ENCODE results near the gene ITGA2.
"Not testable (repeated sequence)": the region's sequence is repeated elsewhere in the genome, so short reads cannot be mapped to it uniquely, and the experiment has no call there.

The ITGA2 gene

DNA sequence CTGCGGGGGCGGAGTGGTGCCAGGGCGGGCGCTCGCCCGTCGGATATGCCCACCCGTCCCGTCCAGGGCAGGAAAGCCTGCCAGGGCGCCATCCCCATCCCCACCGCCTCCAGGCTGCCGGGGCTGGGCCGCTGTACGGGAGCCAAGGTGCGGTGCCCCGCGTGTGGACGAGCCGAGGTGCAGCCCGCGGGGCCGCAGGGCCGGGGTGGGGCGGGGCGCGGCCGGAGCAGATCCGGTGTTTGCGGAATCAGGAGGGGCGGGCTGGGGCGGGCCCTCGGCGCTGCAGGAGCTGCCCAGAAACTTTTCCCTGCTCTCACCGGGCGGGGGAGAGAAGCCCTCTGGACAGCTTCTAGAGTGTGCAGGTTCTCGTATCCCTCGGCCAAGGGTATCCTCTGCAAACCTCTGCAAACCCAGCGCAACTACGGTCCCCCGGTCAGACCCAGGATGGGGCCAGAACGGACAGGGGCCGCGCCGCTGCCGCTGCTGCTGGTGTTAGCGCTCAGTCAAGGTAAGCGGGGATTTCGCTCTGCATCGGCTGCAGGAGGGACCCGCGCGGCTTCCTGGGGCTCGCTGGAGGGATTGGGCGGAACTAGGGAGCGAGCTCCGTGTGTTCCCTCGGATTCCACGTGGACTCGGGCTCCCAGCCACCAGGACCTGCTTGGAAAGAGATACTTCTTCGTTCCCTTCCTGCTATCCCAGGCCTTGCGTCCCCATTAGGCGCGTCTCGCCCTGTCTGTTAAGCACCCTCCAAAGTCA lies at the start of gene ITGA2:
Gene ITGA2 (plus strand): TSS at position 328 of the 756 bp plus-strand sequence. CDS start 117 bp downstream, at position 445.
- peak; percentile 35 for DNase-seq (ENCODE audit: low spot score)

DNA sequence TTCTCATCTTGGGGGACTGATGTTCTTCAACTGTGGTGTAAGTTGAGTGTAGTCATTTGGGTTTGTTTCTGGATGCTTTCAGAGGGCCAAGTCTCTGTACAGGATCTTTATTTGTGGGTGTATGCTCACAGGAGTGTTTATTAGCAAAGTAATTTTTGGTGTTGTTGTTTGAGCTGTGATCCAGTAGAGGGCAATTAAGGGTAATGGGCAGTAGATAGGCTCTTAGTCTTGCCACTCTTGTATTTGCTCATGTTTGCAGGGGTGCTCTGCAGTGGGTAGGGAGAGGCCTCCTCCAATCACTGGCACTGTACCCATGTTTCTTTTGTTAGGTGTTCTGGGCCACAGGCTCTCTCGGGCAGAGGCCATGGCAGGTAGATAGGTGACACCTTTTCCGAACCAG lies 45.9 kb upstream of the ITGA2 start:
- DNase-seq (ENCODE audit: low spot score) = no peak

DNA sequence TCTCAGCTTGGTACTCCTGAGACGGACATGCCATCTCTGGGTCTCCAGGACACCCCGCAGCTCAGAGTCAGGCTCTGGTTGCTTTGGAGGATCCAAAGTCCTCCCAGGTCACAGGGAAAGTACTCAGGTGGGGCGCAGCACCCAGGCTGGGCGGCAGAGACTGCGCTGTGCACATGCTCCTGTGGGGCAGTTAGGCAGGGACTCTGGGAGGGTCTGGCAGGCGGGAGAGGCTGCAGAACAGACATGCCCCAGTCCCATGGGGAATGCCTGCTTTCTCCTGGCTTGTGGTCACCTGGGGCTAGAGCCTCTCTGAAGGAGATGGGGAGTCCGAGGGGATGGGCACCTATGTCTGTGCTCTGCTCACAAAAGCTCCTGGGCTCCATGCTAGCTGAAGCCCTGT lies 45.3 kb upstream of the ITGA2 start:
- no peak for DNase-seq (ENCODE audit: low spot score)

DNA sequence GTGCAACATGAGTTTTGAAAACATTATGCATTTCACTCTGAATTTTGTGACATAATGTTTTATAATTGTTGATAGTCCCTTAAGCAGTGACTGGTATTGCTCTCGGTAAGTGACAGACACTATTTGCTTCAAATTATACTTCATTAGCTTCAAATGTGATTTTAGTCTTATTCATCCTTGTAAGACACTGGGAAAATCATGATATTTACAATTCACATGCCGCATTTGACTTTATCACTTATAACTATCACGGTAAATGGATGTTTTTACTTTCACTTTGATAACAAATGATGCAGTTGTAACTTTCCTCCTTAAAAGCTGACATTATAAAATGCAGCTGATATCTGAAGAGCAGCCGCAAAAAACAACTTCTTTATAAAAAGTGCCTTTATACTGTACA lies 44.1 kb upstream of the ITGA2 start:
- no peak for DNase-seq (ENCODE audit: low spot score)

DNA sequence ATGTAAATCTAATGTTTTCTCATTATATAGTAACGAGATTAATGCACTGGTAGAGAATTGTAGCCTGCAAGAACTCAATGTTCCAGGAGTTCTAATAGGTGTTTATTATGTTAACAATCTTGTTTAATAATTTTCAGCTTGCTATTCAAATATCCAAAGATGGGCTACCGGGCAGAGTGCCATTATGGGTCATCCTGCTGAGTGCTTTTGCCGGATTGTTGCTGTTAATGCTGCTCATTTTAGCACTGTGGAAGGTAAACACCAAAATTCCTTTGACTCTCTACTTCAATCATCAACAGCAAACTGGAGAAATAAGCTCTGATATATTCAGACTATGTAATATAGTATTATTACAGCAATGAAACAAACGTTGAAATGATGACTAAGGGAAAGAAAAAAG lies 41.9 kb upstream of the ITGA2 start:
- DNase-seq (ENCODE audit: low spot score) = no peak

DNA sequence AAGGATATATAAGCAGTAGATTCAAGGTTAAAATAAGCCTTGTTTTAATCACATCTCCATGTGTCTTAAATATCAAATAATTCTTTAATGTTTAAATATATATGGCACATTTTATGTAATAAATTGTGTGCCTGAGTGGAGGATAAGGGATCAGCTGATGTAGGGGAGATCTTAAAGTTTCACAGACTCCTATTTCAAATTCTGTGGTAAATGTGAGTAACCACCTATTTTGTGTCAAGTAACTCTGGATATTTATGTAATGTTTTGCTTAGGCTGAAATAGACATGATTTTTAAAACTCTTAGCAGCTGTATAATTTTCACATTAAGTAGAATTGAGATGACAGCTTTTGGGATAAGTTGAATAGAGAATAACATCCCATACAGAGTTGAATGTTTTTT lies 41.3 kb upstream of the ITGA2 start:
- DNase-seq (ENCODE audit: low spot score) = no peak

DNA sequence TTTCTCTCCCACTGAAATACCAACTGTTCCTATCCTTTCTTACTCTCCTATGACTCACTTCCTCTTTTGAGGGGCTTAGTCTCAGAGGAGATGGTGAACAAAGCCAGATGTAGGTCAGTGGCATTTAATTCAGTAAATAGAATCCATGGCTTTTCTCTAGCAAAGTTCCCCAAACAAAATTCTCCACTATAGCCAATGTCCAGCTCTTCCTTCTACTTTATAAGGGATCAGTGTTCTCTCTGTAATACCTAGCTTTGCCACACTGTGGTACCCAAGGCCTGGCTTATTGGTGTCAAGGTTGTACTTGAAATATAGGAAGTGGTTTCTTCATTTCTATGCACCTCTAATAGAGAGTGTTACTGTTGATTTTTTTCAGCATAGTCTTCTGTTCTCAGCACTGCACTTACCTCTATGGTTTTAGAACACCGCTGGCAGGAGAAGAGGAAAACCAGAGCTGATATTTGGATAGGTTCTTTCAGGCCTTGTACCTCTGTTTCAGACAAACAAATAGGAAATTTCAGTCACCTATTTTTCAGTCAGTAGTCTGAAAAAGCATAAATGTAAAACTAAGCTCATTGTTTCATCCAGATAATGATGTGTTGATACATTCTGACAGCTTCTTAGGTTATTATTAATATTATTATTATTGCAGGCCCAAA lies 40.6 kb upstream of the ITGA2 start:
- peak; percentile 86 for DNase-seq (ENCODE audit: low spot score)

DNA sequence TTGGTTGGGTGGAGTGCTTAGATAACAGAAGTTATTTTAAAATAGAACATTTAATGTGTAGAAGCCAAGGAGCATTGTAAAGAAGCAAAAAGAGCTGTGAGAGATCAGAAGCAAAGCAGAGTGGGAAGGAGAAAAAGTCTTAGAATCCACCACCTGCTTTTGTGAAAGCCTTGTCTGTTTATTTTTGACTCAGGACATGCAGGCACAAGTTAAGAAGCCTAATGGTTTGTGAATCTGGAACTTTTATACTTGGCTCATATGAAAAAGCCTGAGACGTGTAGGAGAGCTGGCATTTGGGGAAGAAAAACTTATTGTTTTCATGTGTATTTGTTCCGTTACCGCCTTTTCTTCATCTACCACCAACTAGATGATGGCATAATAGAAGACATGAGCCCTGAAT lies 38.5 kb upstream of the ITGA2 start:
- DNase-seq (ENCODE audit: low spot score) = no peak

DNA sequence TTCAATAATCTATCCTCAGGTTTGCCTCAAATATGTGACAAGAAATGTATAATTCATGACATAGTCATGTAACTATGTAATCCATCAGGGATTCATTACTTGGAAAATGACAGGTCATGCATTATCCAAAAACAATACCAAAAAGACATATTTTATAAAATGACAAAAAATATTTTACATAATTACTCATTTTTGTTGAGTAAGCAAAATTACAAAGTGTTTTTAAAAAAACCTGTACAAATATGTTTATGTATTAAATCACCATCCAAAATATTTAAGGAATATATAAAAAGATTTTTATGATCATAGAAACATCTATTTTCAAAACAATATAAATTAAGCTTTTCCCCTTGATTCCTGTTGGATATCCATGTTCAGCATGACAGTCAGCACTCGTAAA lies 36.7 kb upstream of the ITGA2 start:
- DNase-seq (ENCODE audit: low spot score) = no peak

DNA sequence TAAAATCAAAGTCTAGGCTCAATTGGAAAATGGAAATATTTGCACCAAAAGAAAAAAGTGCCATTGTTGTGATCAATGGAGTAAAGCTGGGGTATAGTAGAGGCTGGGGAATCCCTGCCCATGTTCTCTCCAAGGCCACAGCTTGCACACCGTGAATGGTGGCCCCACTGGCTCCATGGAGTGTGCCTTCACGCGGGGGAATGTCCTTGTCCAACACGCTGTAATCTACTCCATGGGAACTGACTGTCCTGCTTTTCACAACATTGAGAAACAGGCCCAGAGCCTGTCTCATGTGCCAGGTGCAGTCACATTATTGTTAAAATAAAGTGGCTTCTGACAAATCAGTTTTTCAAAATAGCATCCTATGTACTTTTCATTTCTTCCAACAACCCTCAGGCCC lies 33.1 kb upstream of the ITGA2 start:
- no peak for DNase-seq (ENCODE audit: low spot score)

DNA sequence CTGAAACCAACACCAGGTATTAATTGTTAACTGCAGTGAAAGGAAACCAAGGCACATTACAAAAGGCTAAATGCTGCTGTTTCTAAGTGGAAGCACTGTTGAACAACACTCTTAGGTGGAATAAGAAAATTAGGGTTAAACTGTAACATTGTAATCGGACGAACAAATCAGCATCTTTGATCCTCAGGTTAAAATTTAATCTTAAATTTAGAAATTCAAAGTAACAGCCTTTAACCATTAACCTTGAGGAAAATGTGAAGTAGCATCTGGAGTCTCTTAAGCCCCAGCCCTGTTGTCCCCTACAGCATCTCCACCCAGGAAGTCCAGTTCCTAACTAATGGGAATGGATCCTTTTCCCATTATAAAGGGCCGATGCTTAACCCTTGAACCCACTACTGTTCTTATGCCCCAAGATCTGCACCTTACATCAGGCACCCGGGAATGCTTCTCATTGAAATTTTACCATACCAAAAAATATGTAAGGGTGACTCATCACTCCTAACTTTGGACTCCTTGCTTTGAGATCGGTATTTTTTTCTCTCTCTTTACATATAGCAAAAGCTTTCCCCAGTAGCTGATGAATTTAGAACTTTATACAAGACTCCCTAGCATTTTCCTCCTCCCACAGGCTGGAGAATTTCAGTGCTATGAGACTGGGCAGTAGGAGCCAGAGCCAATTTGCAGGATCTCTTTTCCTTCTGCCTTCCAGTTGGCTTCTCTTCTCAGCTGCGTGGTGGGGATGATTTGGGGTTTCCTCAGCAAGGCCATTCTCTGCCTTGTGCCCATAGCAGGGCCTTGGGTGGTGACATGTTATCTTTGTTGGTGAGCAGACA lies 32.0 kb upstream of the ITGA2 start:
- DNase-seq (ENCODE audit: low spot score) = no peak

DNA sequence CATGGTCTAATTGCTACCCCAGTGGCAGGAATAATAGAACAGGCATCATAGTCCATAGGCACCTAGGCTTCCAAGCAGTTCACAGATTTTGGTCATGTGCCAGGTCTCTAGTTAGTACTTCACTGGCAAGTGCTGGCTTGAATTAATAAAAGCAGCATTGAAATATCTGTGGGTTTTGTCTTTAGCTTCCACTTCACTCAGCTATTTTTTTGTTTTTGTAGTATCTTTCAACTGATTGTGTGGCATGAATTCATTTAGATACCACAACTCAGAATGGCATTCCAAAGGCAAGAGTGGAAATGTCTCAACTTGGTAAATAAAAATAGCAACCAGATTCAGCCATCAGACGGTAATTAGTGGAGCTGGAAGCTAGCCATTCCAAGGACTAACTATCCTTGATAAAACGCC lies 27.9 kb upstream of the ITGA2 start:
- no peak for DNase-seq (ENCODE audit: low spot score)

DNA sequence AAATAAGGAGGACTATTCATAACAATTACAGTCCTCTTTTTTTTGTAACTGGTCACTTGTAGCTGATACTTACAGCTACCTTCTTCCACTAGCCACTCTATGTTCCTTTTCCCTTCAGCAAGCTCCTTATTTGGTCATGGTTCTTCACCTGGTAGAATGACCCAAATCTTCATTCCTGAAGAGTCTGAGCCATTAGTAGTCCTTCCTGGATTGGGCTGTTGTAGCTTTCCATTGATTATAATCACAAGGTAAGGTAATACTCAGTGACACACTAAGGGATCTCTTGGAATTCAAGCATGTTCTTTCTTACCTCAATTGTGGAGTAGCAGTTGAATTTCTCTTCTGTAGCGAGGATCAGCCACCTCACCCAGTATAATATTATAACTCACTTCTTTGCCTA lies 25.5 kb upstream of the ITGA2 start:
- no peak for DNase-seq (ENCODE audit: low spot score)

DNA sequence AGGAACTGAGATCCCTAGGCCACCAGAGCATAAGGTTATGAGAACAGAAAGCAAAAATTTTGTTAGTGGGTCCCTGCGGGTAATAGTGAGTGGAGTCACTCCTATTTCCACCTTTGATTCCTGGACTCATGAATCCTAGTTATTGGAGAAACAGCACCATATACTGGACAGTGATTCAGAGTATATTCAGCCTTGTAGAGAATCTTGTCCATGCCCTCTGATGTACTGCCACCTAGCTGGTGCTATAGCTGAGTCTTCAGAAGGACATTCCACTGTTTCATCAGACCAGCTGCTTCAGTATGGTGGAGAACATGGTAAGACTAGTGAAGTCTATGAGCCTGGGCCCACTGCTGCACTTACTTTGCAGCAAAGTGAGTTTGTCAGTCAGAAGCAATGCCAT lies 25.0 kb upstream of the ITGA2 start:
- DNase-seq (ENCODE audit: low spot score) = no peak

DNA sequence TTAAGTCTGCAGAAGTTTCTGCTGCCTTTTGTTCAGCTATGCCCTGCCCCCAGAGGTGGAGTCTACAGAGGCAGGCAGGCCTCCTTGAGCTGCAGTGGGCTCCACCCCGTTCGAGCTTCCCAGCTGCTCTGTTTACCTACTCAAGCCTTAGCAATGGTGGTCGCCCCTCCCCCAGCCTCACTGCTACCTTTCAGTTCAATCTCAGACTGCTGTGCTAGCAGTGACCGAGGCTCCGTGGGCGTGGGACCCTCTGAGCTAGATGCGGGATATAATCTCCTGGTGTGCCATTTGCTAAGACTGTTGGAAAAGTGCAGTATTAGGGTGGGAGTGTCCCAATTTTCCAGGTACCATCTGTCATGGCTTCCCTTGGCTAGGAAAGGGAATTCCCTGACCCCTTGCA lies 13.0 kb upstream of the ITGA2 start:
- not testable (repeated sequence) for DNase-seq (ENCODE audit: low spot score)

DNA sequence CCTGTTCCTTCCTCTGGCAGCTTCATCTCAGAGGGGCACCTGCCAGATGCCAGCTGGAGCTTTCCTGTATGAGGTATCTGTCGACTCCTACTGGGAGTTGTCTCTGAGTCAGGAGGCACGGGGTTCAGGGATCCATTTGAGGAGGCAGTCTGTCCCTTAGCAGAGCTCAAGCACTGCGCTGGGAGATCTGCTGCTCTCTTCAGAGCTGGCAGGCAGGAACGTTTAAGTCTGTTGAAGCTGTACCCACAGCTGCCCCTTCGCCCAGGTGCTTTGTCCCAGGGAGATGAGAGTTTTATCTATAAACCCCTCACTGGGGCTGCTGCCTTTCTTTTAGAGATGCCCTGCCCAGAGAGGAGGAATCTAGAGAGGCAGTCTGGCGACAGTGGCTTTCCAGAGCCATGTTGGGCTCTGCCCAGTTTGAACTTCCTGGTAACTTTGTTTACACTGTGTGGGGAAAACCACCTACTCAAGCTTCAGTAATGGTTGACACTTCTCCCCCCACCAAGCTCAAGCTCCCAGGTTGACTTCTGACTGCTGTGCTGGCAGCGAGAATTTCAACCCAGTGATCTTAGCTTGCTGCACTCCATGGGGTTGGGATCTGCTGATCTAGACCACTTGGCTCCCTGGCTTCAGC lies 11.8 kb upstream of the ITGA2 start:
- DNase-seq (ENCODE audit: low spot score) = no peak

DNA sequence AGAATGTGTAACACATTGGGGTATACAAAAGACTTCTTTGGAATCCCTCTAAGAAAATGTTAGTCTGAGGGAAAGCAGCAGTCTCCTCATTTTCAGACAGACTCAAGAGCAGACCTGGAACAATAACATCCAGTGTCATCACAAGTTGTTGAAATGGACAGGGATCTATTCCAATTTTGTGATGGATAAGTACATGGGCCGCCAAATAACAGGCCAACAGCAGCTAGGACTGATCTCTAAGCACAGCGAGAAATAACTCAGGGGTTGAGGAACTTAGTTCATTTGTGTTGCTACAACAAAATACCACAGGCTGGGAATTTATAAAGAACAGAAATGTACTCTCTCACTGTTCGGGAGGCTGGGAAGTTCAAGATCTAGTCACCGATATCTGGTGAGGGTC lies 7.6 kb upstream of the ITGA2 start:
- no peak for DNase-seq (ENCODE audit: low spot score)

DNA sequence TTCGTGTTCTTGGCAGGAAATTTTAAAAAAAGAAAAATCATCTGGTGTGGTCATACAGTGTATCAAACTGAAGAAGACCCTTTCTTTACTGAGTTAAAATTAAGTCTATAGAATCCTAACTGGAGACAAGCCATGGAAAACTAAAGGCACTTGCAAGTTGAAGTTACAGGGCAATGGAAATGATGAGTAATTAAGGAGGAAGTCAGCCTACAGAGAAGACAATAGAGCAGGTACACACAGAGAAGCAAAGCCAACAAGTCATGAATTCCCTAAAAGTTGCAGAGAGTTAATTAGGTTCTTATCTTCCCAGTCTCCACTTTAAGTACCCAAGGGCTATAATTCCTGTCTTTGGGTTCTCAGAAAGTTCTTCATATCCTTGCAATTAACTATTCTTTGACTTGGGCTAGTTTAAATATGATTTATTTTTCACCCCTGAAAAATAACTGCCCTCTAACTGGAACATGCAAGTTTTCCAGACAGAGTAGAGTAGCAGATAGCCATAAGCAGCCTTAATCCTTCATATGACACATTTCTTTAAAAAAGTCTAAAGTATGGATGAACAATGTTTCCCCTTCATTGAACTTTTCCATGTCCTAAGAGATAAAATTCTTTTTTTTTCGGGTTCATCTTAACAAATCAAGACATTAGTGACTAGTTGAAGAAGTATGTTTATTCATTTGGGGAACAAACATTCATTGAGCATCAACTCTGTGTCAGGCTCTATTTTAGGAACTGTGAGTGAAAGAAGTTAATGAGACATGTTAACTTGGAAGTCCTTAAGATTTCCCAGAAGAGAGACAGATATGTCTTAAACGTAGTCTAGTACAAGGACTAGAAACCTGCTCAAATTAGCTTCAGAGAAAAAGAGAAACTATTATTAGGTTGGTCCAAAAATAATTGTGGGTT lies 5.2 kb upstream of the ITGA2 start:
- no peak for DNase-seq (ENCODE audit: low spot score)

DNA sequence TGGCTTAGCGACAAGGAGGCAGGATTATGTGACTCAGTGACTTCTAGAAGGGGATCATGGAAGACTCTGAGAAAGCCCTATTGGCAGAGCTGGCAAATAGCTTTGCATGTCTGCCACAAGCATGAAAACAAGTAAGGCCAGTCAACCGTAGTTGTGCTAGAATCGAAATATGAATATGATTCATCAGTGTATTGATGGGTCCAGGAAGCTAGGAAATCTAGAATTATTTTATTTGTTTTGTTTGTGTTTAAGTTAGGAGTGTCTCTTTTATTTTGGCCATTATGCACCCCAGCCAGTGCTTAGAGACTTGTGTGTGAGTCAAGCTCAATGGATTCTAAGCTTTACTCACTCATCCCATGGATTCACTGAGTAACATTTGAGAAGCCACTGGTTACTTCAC lies 3.8 kb upstream of the ITGA2 start:
- DNase-seq (ENCODE audit: low spot score) = no peak

DNA sequence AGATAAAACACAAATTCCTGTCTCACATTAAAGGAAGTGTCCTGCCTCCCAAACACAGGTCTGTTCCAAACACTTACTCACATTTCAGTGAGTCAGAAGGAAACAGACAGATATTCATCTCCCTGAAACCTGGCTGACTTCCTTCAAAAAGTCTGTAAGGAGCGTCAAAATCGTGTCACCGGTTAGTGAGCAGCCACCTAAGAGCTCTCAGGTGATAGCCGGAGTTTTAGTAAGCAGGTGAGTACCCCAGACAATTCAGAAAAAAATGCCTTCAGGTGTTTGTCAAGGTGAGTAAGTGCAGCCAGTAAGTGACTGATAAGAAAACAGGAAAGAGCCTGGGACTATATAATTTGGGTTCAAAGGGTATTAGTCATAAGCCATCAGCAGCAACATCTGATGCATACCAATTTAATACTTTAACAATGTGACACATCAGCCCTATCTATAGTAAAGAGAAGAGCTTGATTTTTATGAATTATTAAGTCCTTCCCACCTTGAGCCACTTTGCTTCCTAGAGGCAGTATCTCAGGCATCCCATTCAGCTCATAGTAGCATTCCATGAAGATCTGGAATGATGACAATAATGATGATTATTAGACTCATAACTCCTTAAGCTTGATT lies 1.3 kb upstream of the ITGA2 start:
- no peak for DNase-seq (ENCODE audit: low spot score)

All from Ammon's horn (tissue), 1 donor.